ENCODE measurements around the gene NUP205. TPM values are rescaled to one million over a fixed set of nuclear protein-coding genes. Genes with fewer than 3 reads are reported as not detected.

Gene NUP205
- total RNA-seq, 2 donors from 2014 or later: 28.3 to 30.1 TPM

GRCh38 chr7:135647755-135648154 lies 90.0 kb downstream of the NUP205 start:
- DNase-seq (ENCODE audit: low spot score) (no peak), ATAC-seq (ENCODE audit: insufficient number of reproducible peaks, low FRiP score, low read depth) (no peak)
- H3K36me3 ChIP-seq: peaks cover 5% of the 10 kb centered on the region

GRCh38 chr7:135648235-135648634 lies 90.5 kb downstream of the NUP205 start:
- H3K27ac ChIP-seq: no peak overlapping the region
- H3K27me3 ChIP-seq (replicated peaks; ENCODE audit: insufficient read depth): no peaks in the 10 kb centered on the region
- H3K9me3 ChIP-seq: no peaks in the 10 kb centered on the region
- no peak for DNase-seq (ENCODE audit: low spot score)
- peaks cover 5% of the 10 kb centered on the region for H3K36me3 ChIP-seq
- ATAC-seq (ENCODE audit: insufficient number of reproducible peaks, low FRiP score, low read depth): no peak
- H3K4me1 ChIP-seq (ENCODE audit: control insufficient read depth in 1 of 2, low read depth in 2 of 2): no peaks in the 10 kb centered on the region
- no peak overlapping the region for H3K4me3 ChIP-seq
- TF ChIP-seq CTCF (IDR thresholded peaks at IDR 0.05): no peak

More at GRCh38 chr7:135647755-135648154, 90.0 kb downstream of the NUP205 start:
- Histone ChIP-seq H3K27me3 (replicated peaks; ENCODE audit: insufficient read depth) (no peaks in the 10 kb centered on the region), H3K4me1 (ENCODE audit: control insufficient read depth in 1 of 2, low read depth in 2 of 2) (no peaks in the 10 kb centered on the region), H3K4me3 (no peak overlapping the region), H3K9me3 (no peaks in the 10 kb centered on the region), H3K27ac (no peak overlapping the region)
- no peak for TF ChIP-seq CTCF (IDR thresholded peaks at IDR 0.05)

- Histone ChIP-seq H3K9me3 (no peaks in the 10 kb centered on the region), H3K4me3 (no peak overlapping the region), H3K27me3 (replicated peaks; ENCODE audit: insufficient read depth) (no peaks in the 10 kb centered on the region), H3K27ac (no peak overlapping the region), H3K4me1 (ENCODE audit: control insufficient read depth in 1 of 2, low read depth in 2 of 2) (no peaks in the 10 kb centered on the region), H3K36me3 (peaks cover 5% of the 10 kb centered on the region)
- DNase-seq (ENCODE audit: low spot score): no peak
- TF ChIP-seq CTCF (IDR thresholded peaks at IDR 0.05): no peak
- ATAC-seq (ENCODE audit: insufficient number of reproducible peaks, low FRiP score, low read depth): no peak
These were observed 93.3 kb downstream of the NUP205 start for GRCh38 chr7:135650831-135651573.

- Histone ChIP-seq H3K4me3 (no peak overlapping the region), H3K9me3 (no peaks in the 10 kb centered on the region), H3K36me3 (no peaks in the 10 kb centered on the region), H3K27ac (no peak overlapping the region), H3K4me1 (ENCODE audit: control insufficient read depth in 1 of 2, low read depth in 2 of 2) (no peaks in the 10 kb centered on the region), H3K27me3 (replicated peaks; ENCODE audit: insufficient read depth) (no peaks in the 10 kb centered on the region)
- DNase-seq (ENCODE audit: low spot score) (no peak), ATAC-seq (ENCODE audit: insufficient number of reproducible peaks, low FRiP score, low read depth) (no peak)
- no peak for TF ChIP-seq CTCF (IDR thresholded peaks at IDR 0.05)
These were observed 95.8 kb downstream of the NUP205 start for GRCh38 chr7:135653340-135654080.

- Histone ChIP-seq H3K4me1 (ENCODE audit: control insufficient read depth in 1 of 2, low read depth in 2 of 2) (peaks cover 6 to 9% of the 10 kb centered on the region in 2 donors), H3K27ac (no peak overlapping the region), H3K9me3 (no peaks in the 10 kb centered on the region), H3K4me3 (no peak overlapping the region), H3K27me3 (replicated peaks; ENCODE audit: insufficient read depth) (no peaks in the 10 kb centered on the region), H3K36me3 (no peaks in the 10 kb centered on the region)
- no peak for TF ChIP-seq CTCF (IDR thresholded peaks at IDR 0.05)
- DNase-seq (ENCODE audit: low spot score) (no peak), ATAC-seq (ENCODE audit: insufficient number of reproducible peaks, low FRiP score, low read depth) (no peak)
These were observed 100.8 kb downstream of the NUP205 start for GRCh38 chr7:135658564-135658963.
